WTC11 (cell line): ENCODE data around the gene CRYZL1. TPM values are rescaled to one million over a fixed set of nuclear protein-coding genes. Genes with fewer than 3 reads are reported as not detected.

Experiments
- ATAC-seq: fragments of 200-7000 bp; cut with Tn5 transposase; 2 replicates; pipeline ENCODE4 v1.10.0; 2021; ENCODE audit warnings: mild to moderate bottlenecking, moderate library complexity
- CTCF ChIA-PET: fragments of 300-600 bp; sonication (Branson Sonifier 250); formaldehyde crosslinking; loops from one replicate; lab custom pipeline; 2021; ENCODE audit warnings: antibody characterized with exemption; lab: Charles Lee
- POLR2A ChIA-PET: fragments of 350-600 bp; sonication (Branson Sonifier 250); formaldehyde crosslinking; loops from one replicate; lab custom pipeline; 2021; ENCODE audit warnings: antibody characterized with exemption; lab: Charles Lee
- DNase-seq: peaks from one replicate; pipeline ENCODE4 v3.0.0; 2021; ENCODE audit warnings: low spot score
- H3K27ac Mint-ChIP-seq: 2 replicates; pipeline ENCODE4 v1.8.0; 2021; ENCODE audit warnings: mixed read lengths
- H3K27me3 Mint-ChIP-seq: 2 replicates; pipeline ENCODE4 v1.8.0; 2021; ENCODE audit warnings: low read depth, mild to moderate bottlenecking, moderate library complexity, mixed read lengths
- H3K36me3 Mint-ChIP-seq: 2 replicates; pipeline ENCODE4 v1.8.0; 2021; ENCODE audit warnings: mixed read lengths
- H3K4me1 Mint-ChIP-seq: 2 replicates; pipeline ENCODE4 v1.8.0; 2022; ENCODE audit warnings: mixed read lengths
- H3K4me3 Mint-ChIP-seq: 2 replicates; pipeline ENCODE4 v1.8.0; 2021; ENCODE audit warnings: mild to moderate bottlenecking, moderate library complexity, mixed read lengths
- H3K9me3 Mint-ChIP-seq: 2 replicates; pipeline ENCODE4 v1.8.0; 2021; ENCODE audit warnings: mixed read lengths
- ATF6 ChIP-seq: sonication (generic); formaldehyde crosslinking; IDR thresholded peaks from 2 replicates; pipeline ENCODE4 v1.8.1; 2023; ENCODE audit warnings: mild to moderate bottlenecking, missing genetic modification reagents
- ESRRA ChIP-seq: sonication (generic); formaldehyde crosslinking; IDR thresholded peaks from 2 replicates; pipeline ENCODE4 v1.8.1; 2022; ENCODE audit warnings: mild to moderate bottlenecking, missing genetic modification reagents, borderline replicate concordance
- ETV6 ChIP-seq: sonication (generic); formaldehyde crosslinking; IDR thresholded peaks from 2 replicates; pipeline ENCODE4 v1.8.1; 2022; ENCODE audit warnings: mild to moderate bottlenecking, missing genetic modification reagents
- GRHL2 ChIP-seq: fragments of 250-450 bp; sonication (Bioruptor Pico); IDR thresholded peaks from 2 replicates; pipeline ENCODE4 v1.8.0; 2022; ENCODE audit warnings: mild to moderate bottlenecking, moderate library complexity; ENCODE audit not compliant: insufficient replicate concordance, severe bottlenecking
- GTF2I ChIP-seq: fragments of 250-450 bp; sonication (Bioruptor Pico); conservative IDR thresholded peaks from 2 replicates; pipeline ENCODE4 v1.4.0; 2021; ENCODE audit warnings: mild to moderate bottlenecking
- HMGA2 ChIP-seq: fragments of 250-450 bp; sonication (Bioruptor Pico); IDR thresholded peaks from 2 replicates; pipeline ENCODE4 v1.4.0; 2021; ENCODE audit warnings: mild to moderate bottlenecking, moderate library complexity
- IRF2 ChIP-seq: sonication (generic); formaldehyde crosslinking; IDR thresholded peaks from 2 replicates; pipeline ENCODE4 v1.8.0; 2022; ENCODE audit warnings: low read depth, missing genetic modification reagents, borderline replicate concordance
- MXD4 ChIP-seq: fragments of 250-450 bp; sonication (Bioruptor Pico); IDR thresholded peaks from 2 replicates; pipeline ENCODE4 v1.8.0; 2021; ENCODE audit warnings: mild to moderate bottlenecking, moderate library complexity, borderline replicate concordance
- MYBL2 ChIP-seq: sonication (generic); formaldehyde crosslinking; IDR thresholded peaks from 2 replicates; pipeline ENCODE4 v1.8.1; 2023; ENCODE audit warnings: mild to moderate bottlenecking, moderate library complexity, missing genetic modification reagents
- NFATC4 ChIP-seq: fragments of 250-450 bp; sonication (Bioruptor Pico); IDR thresholded peaks from 2 replicates; pipeline ENCODE4 v1.9.0; 2021; ENCODE audit warnings: mild to moderate bottlenecking
- NFYB ChIP-seq: sonication (generic); formaldehyde crosslinking; conservative IDR thresholded peaks from 2 replicates; pipeline ENCODE4 v1.8.0; 2022; ENCODE audit warnings: low read depth, missing genetic modification reagents
- NR3C1 ChIP-seq: sonication (generic); formaldehyde crosslinking; conservative IDR thresholded peaks from 2 replicates; pipeline ENCODE4 v1.8.1; 2023; ENCODE audit warnings: low read depth, mild to moderate bottlenecking, missing genetic modification reagents
- SMAD3 ChIP-seq: sonication (generic); formaldehyde crosslinking; IDR thresholded peaks from 2 replicates; pipeline ENCODE4 v1.8.0; 2022; ENCODE audit warnings: missing genetic modification reagents, mild to moderate bottlenecking, borderline replicate concordance
- SMAD4 ChIP-seq: sonication (generic); formaldehyde crosslinking; IDR thresholded peaks from 2 replicates; pipeline ENCODE4 v1.8.0; 2022; ENCODE audit warnings: mild to moderate bottlenecking, missing genetic modification reagents
- SP1 ChIP-seq: sonication (generic); formaldehyde crosslinking; conservative IDR thresholded peaks from 2 replicates; pipeline ENCODE4 v1.8.1; 2022; ENCODE audit warnings: missing genetic modification reagents
- TCF7 ChIP-seq: sonication (generic); formaldehyde crosslinking; IDR thresholded peaks from 2 replicates; pipeline ENCODE4 v1.8.0; 2022; ENCODE audit warnings: mild to moderate bottlenecking, low read depth, missing genetic modification reagents, moderate library complexity
- ZNF423 ChIP-seq: fragments of 250-450 bp; sonication (Bioruptor Pico); IDR thresholded peaks from 2 replicates; pipeline ENCODE4 v2.1.2; 2022; ENCODE audit warnings: mild to moderate bottlenecking, moderate library complexity
- total RNA-seq: library from RNA; stranded (reverse); gene quantifications from 3 replicates; pipeline ENCODE4 v1.2.3, GENCODE V29; 2021
- TF ChIP-seq, protein P1 (sequence below): sonication (generic); formaldehyde crosslinking; IDR thresholded peaks from 2 replicates; pipeline ENCODE4 v1.8.0; 2022; ENCODE audit warnings: mild to moderate bottlenecking, missing genetic modification reagents
- TF ChIP-seq, protein P2 (sequence below): sonication (generic); formaldehyde crosslinking; IDR thresholded peaks from 2 replicates; pipeline ENCODE4 v1.8.0; 2023; ENCODE audit warnings: missing genetic modification reagents
- TF ChIP-seq, protein P3 (sequence below): sonication (generic); formaldehyde crosslinking; IDR thresholded peaks from 2 replicates; pipeline ENCODE4 v1.8.0; 2022; ENCODE audit warnings: mild to moderate bottlenecking, missing genetic modification reagents
- TF ChIP-seq, protein P4 (sequence below): sonication (generic); formaldehyde crosslinking; IDR thresholded peaks from 2 replicates; pipeline ENCODE4 v1.8.0; 2022; ENCODE audit warnings: mild to moderate bottlenecking, missing genetic modification reagents
- TF ChIP-seq, protein P5 (sequence below): sonication (generic); formaldehyde crosslinking; IDR thresholded peaks from 2 replicates; pipeline ENCODE4 v1.8.1; 2023; ENCODE audit warnings: mild to moderate bottlenecking, missing genetic modification reagents, moderate library complexity

Gene CRYZL1
- total RNA-seq, 1 experiment from 2014 or later, result 21.9 TPM

DNA sequence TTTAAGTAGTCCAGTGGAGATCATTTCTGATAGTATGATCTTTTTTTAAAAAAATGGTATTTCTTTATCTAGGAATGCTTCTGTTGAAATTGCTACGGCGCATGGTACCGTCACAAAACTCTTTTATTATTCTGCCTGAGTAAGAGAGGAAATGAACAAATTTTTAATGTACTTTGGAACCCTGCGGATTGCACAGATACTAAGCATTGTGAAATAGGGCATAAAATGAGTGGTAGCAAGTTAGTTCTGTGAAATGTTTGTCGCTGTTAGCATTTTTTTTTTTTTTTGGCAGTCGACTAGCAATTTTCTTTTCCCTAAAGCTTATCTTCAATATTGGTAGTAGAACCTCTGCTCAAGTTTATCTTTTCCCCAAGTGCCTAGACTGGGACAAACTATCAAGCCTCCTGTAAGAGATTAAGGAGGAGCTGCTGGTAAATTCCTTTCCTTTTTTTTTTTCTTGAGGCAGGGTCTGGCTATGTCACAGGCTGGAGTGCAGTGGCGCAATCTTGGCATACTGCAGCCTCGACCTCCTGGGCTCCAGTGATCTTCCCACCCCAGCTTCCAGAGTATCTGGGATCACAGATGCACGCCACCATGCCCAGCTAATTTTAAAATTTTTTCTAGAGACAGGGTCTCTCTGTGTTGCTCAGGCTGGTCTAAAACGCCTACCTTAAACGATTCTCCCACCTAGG lies 3.0 kb upstream of the CRYZL1 start (continued):
- TF ChIP-seq, protein P1, sequence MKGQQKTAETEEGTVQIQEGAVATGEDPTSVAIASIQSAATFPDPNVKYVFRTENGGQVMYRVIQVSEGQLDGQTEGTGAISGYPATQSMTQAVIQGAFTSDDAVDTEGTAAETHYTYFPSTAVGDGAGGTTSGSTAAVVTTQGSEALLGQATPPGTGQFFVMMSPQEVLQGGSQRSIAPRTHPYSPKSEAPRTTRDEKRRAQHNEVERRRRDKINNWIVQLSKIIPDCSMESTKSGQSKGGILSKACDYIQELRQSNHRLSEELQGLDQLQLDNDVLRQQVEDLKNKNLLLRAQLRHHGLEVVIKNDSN (CRISPR knock-in tag), result no peak
- TF ChIP-seq, protein P2, sequence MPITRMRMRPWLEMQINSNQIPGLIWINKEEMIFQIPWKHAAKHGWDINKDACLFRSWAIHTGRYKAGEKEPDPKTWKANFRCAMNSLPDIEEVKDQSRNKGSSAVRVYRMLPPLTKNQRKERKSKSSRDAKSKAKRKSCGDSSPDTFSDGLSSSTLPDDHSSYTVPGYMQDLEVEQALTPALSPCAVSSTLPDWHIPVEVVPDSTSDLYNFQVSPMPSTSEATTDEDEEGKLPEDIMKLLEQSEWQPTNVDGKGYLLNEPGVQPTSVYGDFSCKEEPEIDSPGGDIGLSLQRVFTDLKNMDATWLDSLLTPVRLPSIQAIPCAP (CRISPR knock-in tag), result no peak
- no peak for TF ChIP-seq ESRRA (CRISPR knock-in tag)

- H3K36me3 Mint-ChIP-seq, result no peaks in the 10 kb centered on the region
- H3K27ac Mint-ChIP-seq, result peak overlapping the region; percentile 25
- POLR2A ChIA-PET, result interaction anchor here (0.6 kb wide), 1 partner anchor 34 kb away, joined by 4 read pairs; no protein-coding TSS in a partner anchor
- H3K9me3 Mint-ChIP-seq, result no peaks in the 10 kb centered on the region
- DNase-seq (no peak), ATAC-seq (no peak)
- no peaks in the 10 kb centered on the region for H3K27me3 Mint-ChIP-seq
- H3K4me3 Mint-ChIP-seq, result peak overlapping the region; percentile 97
- TF ChIP-seq SMAD3 (CRISPR knock-in tag) (no peak), HMGA2 (no peak), MYBL2 (no peak), SP1 (CRISPR knock-in tag) (no peak), ATF6 (no peak), SMAD4 (CRISPR knock-in tag) (no peak), MXD4 (CRISPR knock-in tag) (no peak), TCF7 (CRISPR knock-in tag) (no peak), NR3C1 (CRISPR knock-in tag) (no peak), GTF2I (CRISPR knock-in tag) (no peak), NFATC4 (CRISPR knock-in tag) (no peak)
- TF ChIP-seq, protein P1 (CRISPR knock-in tag), result no peak
- TF ChIP-seq, protein P3, sequence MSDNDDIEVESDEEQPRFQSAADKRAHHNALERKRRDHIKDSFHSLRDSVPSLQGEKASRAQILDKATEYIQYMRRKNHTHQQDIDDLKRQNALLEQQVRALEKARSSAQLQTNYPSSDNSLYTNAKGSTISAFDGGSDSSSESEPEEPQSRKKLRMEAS, result no peak
- CTCF ChIA-PET, result no interaction called here
- peaks cover 32% of the 10 kb centered on the region for H3K4me1 Mint-ChIP-seq
These were observed 2.2 kb upstream of the CRYZL1 start for GRCh38 chr21:33643658-33644311.

- DNase-seq, result peak; percentile 60
- Mint-ChIP-seq H3K4me1 (peaks cover 29% of the 10 kb centered on the region), H3K4me3 (peak overlapping the region; percentile 97), H3K36me3 (no peaks in the 10 kb centered on the region), H3K9me3 (no peaks in the 10 kb centered on the region), H3K27me3 (no peaks in the 10 kb centered on the region), H3K27ac (peak overlapping the region; percentile 25; the same call in 1 of the 2 replicates)
- POLR2A ChIA-PET, result interaction anchor here (0.5 to 1.0 kb wide), 4 partner anchors 9 to 412 kb away, joined by 3 to 4 read pairs (median 4); no protein-coding TSS in a partner anchor
- ATAC-seq, result no peak
- CTCF ChIA-PET, result no interaction called here
- no peak for TF ChIP-seq ZNF423
- no peak for TF ChIP-seq ETV6
- TF ChIP-seq IRF2, result no peak
- TF ChIP-seq, protein P4, sequence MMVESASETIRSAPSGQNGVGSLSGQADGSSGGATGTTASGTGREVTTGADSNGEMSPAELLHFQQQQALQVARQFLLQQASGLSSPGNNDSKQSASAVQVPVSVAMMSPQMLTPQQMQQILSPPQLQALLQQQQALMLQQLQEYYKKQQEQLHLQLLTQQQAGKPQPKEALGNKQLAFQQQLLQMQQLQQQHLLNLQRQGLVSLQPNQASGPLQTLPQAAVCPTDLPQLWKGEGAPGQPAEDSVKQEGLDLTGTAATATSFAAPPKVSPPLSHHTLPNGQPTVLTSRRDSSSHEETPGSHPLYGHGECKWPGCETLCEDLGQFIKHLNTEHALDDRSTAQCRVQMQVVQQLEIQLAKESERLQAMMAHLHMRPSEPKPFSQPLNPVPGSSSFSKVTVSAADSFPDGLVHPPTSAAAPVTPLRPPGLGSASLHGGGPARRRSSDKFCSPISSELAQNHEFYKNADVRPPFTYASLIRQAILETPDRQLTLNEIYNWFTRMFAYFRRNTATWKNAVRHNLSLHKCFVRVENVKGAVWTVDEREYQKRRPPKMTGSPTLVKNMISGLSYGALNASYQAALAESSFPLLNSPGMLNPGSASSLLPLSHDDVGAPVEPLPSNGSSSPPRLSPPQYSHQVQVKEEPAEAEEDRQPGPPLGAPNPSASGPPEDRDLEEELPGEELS (CRISPR knock-in tag), result peak; percentile 33; the same call in 1 of the 2 replicates
- TF ChIP-seq NFYB, result no peak
- TF ChIP-seq, protein P2 (CRISPR knock-in tag), result no peak
- TF ChIP-seq GRHL2, result no peak
- TF ChIP-seq, protein P5, sequence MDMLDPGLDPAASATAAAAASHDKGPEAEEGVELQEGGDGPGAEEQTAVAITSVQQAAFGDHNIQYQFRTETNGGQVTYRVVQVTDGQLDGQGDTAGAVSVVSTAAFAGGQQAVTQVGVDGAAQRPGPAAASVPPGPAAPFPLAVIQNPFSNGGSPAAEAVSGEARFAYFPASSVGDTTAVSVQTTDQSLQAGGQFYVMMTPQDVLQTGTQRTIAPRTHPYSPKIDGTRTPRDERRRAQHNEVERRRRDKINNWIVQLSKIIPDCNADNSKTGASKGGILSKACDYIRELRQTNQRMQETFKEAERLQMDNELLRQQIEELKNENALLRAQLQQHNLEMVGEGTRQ (CRISPR knock-in tag), result peak; percentile 3; the same call in 1 of the 2 replicates
- no peak for TF ChIP-seq ESRRA (CRISPR knock-in tag)
These were observed 1.5 kb upstream of the CRYZL1 start for GRCh38 chr21:33642896-33643657.
